IPS-NIHi11 (cell line): ENCODE results near the gene ARHGAP15.
A peak's percentile ranks its signal among the peaks of the same experiment; 100 is the strongest.

ENCODE experiments used
- DNase-seq: peaks from one replicate; pipeline ENCODE4 v3.0.0; 2012; ENCODE audit warnings: mixed read lengths, low spot score

The ARHGAP15 gene

DNA sequence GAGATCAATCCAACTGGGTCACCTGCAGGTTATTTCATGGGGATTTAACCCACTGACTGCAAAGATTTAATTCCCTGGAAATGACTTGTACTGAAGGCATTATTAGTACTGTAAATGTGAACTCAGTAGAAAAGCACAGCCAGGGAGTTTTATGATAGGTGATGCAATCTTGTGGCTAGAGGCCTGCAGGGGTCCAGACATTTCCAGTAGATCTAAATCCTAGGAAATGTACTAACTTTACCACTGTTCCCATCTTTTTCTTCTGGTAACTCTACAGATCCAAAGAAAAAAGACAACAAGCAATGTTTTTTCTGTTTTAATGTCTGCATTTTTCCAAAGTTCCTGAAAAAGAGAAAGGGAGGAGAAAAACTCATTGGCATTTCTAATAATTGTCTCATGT, 500.1 kb downstream of the ARHGAP15 start:
- DNase-seq, result no peak

DNA sequence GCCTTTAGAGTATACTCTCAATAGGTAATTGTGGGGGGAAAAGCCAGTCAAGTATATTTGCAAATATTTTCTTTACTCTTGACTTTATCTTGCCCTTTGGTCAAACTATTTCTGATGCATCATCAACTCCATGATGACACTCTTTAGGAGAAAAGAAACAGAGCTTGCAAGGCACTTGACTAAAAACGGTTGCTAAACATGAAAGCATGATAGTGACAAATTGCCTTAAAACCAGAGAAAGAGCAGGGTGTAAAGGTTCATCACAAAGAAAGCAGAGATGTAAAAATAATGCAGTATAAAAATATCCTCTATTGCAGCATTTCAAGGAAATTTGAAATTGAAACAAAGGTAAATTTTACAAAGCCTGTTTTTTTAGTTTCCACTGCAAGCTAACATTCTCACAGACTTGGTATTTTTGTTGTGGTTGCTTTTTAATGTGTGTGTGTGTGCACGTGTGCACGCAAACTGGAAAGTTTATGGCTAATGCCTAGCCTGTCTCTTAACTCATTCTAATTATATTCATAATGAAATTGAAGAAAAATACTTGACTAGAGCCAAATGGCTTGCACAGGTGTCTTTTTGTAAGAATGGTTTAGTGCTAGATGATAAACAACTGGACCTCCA, 503.6 kb downstream of the ARHGAP15 start:
- DNase-seq, result no peak

DNA sequence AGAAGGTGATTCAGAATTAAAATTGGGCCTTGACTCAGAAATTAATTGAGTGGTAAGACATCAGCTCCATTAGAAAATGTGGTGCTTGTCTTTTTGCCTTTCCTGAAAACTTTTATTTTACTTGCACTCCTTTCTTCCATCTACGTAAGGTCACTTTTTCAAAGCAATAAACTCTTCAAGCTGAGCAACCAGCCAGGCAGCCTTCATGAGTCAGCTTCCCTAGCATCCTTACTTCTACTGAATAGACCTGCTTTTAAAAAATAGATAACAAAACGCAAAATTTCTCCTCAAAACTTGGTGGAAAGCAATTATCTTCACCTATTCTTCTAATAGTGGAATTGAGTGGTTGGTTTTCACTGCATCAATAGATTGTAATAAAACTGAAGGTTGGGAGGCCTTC, 504.2 kb downstream of the ARHGAP15 start:
- DNase-seq, result no peak

DNA sequence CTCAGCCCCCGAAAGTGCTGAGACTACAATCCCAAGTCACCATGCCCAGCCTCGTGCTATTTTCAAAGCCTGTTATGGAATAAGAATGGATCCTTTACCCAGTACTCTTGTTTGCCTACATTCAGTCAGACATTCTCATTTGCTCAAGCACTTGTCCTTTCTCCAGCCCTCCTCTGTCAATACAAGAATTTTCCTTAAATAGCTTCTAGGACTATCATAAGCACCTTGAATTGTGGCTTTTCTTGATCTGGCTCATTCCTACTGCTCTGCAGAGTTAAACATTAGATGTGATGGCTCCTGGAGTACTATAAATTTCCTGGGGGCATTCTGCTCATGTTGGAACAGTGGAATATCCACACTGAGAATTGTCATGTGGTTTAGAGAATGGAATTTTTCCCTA, 506.1 kb downstream of the ARHGAP15 start:
- no peak for DNase-seq

DNA sequence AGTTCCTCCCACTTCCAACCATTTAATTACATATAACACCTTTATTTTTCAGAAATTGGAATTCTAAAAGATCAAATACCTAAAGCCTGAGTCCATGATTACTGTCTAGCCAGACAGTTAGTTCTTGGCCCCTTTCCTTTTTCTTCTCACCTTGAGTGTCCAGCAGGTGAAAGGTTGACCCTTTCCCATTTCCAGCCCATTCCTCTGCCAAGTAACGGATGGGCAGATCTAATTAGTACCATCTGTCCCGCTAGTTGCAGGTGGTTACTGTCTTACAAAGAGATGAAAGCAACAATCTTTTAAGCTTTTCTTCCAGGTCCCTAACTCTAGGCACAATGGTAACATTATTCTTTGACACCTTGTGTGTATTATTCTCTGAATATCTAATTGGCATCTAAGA, 506.7 kb downstream of the ARHGAP15 start:
- DNase-seq, result no peak

DNA sequence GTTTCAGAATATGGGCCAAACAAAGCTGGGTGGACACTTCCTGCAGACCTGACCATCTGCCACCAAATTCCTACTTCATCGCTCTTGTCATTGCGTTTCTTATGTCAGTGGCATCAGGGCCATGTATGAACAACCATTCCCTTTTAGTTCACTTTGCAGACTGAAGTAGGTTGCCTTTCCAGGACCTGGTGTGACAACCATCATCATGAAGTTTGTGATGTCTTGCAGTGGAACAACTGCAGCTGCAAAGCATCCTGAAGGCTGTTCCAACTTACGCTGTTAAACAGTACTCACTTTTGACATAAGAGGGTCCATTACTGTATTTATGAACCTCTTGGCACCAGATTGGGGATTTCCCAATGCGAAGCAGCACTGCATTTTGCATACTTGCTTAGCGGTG, 511.6 kb downstream of the ARHGAP15 start:
- DNase-seq, result no peak

DNA sequence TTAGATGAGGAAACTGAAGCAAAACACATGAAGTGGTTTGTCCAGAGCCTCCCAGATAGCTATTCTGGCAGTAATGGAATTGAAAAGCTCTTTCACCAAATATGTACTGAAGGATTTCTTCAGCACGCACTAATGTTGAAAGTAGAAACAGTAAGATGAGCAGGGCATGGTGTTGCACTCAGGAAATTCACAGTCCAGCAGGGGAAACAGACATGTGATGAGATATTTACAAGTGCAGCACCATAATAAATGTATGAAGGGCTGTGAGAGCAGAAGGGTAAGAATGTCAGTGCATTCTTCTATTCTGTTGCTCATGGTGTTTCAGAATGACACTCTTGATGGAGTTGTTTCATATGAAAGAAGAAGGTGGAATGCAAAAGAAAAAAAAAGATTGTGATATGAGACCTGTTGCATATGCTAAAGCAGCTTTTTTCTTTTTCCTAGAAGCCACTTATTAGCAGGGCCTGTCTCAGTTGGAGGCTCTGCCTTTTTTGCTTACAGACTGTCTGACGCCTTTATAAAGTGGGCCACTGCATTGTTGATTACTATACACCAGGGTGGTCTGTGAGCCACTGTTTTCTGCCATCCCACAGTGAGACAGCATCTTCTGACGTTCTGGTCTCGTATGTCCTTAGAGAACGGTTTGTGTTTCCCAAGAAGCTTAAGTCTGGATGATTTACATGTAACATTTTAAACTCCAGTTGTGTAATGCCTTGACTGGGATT, 516.9 kb downstream of the ARHGAP15 start:
- no peak for DNase-seq

DNA sequence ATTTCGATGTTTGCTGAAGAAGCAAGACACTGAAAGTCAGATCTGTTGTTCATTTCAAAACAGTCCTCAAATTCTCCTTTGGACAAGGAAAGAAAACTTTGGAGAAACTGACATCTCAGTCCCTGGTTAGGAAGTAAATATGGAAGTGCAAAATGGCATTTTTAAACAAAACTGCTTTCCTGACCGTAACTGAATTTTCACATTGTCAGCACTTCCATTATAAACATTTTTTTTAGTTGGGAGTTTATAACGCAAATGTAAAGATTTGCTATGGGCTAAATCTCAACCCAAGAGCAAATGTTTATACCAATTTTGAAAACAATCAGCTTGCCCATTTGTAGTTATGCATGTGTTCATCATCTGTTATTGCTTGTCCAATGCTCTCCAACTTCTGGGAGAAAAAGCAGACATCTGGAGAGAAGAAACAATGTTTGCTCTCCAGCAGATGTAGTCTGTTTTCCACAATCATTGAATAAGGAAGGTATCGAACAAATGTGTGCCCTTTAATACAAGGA, 520.1 kb downstream of the ARHGAP15 start:
- DNase-seq, result no peak

DNA sequence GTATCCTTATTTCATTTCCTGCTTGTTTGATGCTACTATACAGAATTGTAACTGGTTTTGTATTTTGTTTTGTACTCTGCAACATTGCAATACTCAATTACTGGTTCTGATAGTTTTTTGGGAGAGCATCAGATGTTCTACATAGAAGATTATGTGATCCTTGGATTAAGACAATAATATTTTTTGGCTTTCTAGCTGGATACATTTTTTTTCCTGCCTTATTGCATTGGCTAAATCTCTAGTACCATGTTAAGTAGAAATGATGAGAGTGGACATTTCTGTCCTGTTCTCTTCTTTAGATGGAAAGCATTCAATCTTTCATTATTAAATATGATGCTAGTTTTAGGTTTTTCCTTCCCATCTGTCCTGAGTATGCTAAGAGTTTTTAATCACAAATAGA, 523.5 kb downstream of the ARHGAP15 start:
- DNase-seq, result no peak

DNA sequence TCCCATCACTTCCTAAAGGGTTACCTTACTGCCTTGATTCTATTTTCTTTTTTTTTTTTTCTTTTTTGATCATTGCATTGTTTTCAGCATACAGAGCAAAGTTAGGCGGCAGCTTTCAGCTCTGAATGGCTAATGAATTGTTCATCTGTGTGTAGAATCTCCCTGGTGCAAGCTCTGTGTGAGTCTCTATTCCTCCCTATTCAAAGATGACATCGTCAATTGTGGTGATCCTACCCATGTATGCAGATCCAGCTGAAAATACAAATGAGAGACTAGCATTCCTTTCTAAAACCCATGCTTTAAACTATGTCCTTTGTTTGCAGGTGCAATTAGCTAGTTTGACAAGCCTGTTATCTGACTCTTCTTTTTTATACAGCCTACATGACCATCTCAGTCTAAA, 539.0 kb downstream of the ARHGAP15 start:
- DNase-seq, result no peak

DNA sequence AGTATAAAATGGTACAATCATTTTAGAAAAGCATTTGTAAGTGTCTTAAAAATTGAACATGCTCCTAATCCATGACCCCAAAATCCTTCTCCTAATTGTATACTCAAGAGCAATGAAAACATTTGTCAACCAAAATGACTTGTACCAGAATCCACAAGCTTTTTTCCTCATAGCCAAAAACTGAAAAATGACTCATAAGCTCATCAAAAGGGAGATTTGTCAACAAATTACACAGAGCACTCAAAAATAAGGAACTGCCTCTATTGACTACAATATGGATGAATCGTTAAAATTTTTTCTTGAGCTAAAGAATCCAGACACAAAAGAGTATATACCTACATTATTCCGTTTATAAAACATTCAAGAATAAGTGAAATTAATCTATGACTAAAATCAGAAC, 544.8 kb downstream of the ARHGAP15 start:
- DNase-seq, result no peak

DNA sequence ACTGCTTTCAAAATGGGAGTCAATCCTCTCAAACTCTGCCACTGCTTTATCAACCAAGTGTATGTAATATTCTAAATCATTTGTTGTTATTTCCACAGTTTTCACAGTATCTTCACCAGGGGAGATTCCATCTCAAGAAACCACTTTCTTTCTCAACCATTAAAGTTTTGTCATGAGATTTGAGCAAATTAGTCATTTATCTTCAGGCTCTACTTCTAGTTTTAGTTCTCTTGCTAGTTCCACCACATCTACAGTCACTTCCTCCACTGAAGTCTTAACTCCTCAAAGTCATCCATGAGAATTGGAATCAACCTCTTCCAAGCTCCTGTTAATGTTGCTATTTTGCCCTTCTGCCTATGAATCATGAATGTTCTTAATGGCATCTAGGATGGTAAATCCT, 545.8 kb downstream of the ARHGAP15 start:
- no peak for DNase-seq

DNA sequence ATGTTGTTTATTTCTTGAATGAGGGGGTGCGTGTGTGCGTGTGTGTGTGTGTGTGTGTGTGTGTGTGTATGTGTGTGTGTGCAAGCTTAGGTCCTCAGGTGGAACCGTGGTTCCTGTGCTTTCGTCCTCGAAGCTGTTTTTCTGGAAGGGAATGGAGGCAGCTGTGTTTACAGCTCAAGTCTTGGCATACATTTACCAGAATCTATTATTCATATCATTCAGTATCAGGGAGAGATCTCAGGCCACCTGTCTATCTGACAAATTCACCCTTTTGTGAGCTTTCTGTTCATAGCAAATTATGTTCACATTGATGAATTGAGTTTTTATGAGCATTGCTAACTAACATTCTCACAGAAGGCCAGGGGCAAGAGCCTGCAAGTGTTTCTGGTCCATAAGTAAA, 550.4 kb downstream of the ARHGAP15 start:
- no peak for DNase-seq

DNA sequence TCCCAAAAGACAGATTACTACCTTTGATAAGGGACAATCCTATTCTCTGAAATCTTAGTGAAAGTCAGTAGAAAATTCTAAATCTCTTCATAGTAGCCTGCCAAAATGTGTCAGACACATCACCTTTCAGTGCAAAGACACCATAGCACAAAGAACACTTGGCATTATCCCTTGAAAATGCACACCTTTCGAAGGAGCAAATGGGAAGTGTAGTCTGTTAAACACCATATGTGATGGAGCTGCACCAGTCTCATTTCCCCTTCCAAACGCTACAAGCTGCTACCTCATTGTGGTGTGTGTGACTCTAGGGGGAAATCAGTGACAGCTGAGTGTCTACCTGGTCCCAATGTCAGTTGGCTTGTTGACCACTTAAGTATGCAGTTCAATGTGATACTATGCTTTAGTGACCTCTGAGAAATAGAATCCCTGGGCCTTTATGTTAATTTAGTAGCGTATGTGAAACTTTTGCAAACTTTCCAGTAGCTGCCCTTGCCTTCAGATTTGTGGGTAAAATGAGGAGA, 551.7 kb downstream of the ARHGAP15 start:
- DNase-seq, result no peak

DNA sequence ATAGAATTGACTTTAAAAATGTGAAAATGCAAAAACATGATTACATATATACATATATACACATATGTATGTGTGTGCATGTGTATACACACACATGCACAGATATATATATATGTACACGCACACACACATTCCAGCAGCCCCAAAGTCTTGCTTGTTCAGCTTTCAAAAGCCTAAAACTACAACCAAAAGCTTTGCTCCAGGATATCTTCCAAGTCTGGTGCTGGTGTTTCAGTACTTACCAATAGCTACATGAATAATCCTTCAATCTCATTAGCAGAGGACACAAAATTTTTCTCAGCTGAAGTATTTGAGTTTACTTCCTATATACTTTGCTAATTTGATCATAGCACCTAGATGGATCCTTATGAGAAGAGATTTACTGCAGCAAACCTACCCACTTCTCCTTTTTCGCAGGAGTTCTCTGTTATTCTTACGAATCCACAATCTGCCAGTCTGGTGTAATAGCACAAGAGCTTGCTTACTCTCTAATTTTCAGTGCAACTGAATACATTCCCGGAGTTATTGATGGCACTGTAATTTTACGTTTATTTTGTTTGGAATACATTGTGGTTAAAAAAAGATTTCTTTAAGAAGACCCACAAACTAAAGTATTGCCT, 553.3 kb downstream of the ARHGAP15 start:
- DNase-seq, result no peak

DNA sequence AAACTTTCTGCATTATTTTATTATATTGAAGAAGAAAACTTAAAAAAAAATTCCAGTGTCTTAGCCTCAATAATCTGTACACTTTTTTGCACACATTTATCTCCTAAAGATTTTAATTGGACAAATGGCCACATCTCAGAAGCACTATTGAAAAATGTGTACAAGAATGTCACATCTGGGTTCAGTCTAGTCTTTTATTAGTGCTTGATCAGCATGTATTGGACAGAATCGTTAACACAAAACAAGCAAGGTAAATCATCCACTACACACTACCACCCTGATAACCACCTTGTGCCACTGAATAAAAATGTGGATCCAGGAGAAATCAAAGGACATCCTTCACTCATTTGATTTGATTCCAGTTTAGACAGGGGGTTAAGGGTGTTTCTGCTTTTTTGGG, 554.8 kb downstream of the ARHGAP15 start:
- DNase-seq, result no peak

DNA sequence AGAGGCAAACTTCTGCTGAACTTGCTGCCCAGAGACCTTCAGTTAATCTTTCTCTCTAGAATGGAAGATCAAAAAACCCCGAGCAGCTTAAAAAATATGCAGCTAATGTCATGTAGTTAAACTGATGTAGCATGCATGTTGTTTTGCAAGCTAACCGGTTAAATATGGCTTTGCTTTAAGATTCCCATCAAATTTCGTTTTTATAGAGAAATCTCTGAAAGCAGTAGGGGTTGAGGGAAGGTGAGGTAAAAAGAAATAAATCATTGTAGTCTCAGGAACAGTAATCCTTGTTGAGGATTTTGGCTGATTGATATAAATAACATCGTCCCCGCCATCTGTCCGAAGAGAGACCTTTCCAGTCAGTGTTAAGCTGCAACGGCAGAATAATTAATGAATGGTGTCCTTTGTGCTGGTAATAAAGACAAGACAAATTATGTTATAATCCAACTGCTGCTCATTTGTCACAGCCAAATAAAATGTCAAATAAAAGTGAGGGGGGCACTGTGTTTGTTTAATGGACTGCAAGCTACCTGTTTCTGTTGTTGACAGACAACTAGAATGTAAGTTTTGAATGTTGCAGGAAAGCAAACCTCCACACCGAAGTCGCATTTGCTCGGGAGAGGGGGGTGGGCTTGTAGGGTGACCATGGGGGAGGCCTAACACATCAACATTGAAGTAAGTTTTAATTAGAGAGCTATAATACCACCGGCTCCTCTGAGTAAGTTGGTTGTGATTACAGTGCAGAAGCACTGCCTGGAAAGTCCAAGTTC, 555.5 kb downstream of the ARHGAP15 start:
- DNase-seq, result no peak

DNA sequence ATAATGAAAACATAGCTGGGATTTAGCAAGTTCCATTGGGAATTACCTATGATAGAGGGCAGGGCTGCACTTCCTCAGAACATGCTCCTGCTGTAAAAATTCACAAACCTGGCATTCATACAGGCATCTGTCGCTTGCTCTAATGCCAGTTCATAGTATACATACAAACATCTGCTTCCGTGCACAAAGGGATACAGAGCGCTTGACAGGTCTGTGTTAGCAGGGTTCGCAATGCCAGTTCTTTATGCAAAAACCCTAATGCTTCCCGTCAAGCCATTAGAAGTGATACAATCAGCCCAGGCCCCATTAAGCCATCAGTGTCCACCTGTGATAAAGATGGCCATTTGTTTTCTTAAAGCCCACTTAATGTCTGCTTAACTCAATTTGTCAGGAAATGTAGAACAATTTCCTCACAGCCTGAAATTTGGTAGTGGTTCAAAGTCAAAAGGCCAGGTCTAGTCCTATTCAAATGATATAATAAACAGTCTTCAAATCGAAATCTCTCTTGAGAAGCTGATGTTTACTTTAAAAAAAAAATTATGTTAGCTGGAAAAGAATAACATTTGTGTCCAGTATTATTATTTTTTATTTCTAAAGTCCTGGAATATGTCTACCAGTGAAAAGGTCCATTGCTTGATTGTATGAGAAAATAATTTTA, 556.3 kb downstream of the ARHGAP15 start:
- no peak for DNase-seq

DNA sequence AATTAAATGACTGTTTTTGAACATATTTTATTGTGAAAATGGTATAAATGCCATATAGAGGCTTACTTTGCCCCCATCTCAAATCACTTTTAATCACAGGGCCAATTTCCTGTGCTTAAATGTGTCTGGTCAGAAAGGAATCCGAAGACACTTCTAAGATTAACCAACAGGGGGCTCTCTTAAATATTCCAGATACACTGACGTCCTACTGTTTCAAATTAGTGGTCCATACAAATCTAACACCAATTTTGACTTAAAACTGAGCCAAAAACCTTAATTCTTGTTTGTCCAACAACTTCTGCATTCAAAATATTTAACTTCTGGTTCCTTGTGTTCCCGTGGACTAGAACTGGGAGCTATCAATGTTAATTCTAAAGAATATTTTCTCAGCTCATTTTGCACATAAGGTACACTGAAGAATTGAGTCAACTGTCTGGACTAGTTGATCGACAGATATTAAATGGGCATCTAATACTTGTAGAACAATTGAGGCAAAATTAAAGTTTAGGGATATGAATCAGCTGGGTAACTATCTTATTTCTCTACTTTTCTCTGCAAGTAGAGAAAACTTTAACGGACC, 557.5 kb downstream of the ARHGAP15 start:
- DNase-seq, result peak; percentile 39

DNA sequence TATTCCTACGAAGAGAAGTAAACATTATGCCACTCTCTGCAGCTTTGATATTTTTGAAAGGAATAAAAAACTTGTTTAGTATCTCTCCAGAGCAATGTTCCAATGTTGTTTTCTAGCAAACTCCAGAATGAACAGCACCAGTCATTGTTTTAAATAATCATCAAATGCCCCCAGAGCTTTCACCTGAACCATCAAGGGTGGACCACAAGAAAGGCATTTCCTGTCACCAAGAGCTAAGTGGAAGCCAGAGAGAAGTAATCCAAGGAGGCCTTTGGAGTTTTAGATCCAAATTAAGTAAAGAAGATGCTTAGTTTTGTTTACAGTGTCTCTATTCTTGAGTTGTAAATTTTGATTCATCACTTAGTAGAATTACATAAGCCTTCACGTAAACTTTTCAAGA, 559.0 kb downstream of the ARHGAP15 start:
- DNase-seq, result no peak

DNA sequence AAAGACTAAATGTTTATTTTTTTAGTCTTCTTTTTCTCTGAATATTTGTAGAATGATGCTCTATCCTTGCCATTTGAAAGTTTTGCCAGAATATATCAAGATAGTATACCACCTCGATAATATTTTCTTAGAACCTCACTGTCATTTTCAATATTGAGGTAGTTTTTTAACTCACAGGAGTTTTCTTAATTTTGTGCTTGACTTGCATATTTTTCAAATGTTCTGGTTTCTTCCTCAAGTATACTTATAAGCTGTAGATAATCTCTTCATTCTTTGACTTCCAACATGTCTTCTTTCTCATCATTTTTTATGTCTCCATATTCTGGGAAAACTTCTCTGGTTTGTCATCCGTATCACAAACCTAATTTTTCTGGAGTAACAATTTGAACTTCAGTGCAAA, 559.6 kb downstream of the ARHGAP15 start:
- DNase-seq, result no peak

DNA sequence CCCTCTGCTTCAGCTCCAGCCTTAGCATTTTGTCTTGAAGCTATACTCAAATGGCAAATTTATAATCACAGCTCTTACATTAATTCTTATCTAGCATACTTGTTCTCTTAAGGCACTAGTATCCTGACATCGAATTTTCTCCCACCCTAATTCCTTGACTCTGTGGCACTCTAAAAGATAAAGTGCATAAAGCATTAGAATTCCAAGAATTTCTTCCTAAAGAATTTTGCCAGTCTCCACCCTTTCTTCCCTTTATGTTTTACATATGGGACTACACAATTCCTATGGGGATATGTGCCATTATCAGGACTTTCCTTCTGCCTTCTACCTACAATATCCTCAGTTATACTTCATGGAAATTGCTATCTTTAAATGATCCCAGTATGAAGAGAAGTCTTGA, 560.3 kb downstream of the ARHGAP15 start:
- no peak for DNase-seq
